ENCODE measurements around the gene PWWP2B.

DNA sequence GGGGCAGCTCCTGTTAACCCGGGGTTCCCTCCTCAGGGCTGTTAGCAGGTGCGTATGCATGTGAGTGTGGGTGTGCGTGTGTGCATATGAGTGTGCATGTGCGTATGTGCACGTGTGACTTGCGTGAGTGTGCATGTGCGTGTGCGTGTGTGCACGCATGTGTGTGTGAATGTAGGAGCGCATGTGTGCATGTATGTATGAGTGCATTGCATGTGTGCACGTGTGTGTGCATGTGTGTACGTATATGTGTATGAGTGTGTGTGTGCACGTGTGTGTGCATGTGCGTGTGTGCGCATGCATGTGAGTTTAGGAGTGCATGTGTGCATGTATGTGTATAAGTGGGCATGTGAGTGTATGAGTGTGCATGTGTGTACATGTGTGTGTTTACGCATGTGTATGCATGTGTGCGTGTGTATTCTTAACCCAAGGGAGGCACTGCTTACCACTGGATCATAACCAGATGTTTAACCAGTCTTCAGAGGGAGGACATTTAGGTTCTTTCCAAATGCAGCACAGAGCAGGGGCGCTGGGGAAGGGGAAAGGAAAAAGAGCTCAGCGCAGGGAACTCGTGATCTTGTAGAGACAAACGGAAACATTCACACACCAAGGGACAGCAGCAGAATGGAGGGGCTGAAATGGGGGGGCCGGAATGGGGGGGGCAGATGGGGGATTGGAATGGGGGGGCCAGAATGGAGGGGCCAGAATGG lies 45.0 kb downstream of the PWWP2B start:
- TF ChIP-seq EZH2 (IDR thresholded peaks at IDR 0.05; ENCODE audit: low read depth, unreplicated experiment) (no peak), POLR2AphosphoS5 (IDR thresholded peaks at IDR 0.05; ENCODE audit: low read depth) (no peak)
- TF ChIP-seq, protein P1, sequence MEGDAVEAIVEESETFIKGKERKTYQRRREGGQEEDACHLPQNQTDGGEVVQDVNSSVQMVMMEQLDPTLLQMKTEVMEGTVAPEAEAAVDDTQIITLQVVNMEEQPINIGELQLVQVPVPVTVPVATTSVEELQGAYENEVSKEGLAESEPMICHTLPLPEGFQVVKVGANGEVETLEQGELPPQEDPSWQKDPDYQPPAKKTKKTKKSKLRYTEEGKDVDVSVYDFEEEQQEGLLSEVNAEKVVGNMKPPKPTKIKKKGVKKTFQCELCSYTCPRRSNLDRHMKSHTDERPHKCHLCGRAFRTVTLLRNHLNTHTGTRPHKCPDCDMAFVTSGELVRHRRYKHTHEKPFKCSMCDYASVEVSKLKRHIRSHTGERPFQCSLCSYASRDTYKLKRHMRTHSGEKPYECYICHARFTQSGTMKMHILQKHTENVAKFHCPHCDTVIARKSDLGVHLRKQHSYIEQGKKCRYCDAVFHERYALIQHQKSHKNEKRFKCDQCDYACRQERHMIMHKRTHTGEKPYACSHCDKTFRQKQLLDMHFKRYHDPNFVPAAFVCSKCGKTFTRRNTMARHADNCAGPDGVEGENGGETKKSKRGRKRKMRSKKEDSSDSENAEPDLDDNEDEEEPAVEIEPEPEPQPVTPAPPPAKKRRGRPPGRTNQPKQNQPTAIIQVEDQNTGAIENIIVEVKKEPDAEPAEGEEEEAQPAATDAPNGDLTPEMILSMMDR (conservative IDR thresholded peaks at IDR 0.05; ENCODE audit: low read depth in 2 of 2), result no peak
